ENCODE data around the gene NR4A1.

Gene NR4A1

DNA sequence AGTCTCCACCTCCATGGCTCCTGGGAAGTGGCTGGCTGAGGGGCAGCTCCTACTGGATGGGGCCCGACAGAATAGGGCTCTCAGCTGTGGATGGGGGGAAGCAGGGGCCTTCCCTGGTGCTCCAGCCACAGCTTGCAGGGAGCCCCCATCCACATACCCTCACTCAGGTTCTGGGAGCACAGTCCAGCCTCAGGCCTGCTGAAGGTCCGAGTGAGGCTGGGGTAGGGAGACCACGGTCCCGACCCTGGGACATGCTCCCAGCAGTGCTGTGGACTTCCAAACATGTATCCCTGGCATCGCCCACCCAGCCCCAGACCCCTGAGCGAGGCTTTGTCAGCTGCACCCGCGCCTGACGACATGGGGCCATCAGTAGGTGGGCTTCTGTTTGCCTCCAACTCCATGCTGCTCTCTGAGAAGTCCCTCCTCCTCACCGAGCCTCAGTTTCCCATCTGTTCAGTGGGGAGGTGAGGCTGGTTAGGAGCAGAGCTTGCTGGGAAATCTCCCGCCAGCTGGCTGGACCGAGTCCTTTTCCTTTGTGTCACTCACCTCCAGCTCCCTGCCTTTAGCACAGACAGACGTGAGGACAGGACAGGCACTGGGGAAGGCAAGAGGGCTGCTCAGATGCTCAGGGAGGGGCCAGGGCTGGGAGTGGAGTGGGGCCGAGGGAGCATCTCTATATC is 9.4 kb downstream of the NR4A1 start:
- DNase-seq (ENCODE audit: low read depth) = no peak
- TF ChIP-seq, protein P1, sequence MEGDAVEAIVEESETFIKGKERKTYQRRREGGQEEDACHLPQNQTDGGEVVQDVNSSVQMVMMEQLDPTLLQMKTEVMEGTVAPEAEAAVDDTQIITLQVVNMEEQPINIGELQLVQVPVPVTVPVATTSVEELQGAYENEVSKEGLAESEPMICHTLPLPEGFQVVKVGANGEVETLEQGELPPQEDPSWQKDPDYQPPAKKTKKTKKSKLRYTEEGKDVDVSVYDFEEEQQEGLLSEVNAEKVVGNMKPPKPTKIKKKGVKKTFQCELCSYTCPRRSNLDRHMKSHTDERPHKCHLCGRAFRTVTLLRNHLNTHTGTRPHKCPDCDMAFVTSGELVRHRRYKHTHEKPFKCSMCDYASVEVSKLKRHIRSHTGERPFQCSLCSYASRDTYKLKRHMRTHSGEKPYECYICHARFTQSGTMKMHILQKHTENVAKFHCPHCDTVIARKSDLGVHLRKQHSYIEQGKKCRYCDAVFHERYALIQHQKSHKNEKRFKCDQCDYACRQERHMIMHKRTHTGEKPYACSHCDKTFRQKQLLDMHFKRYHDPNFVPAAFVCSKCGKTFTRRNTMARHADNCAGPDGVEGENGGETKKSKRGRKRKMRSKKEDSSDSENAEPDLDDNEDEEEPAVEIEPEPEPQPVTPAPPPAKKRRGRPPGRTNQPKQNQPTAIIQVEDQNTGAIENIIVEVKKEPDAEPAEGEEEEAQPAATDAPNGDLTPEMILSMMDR (conservative IDR thresholded peaks at IDR 0.05; ENCODE audit: low read depth, low read length) = no peak

DNA sequence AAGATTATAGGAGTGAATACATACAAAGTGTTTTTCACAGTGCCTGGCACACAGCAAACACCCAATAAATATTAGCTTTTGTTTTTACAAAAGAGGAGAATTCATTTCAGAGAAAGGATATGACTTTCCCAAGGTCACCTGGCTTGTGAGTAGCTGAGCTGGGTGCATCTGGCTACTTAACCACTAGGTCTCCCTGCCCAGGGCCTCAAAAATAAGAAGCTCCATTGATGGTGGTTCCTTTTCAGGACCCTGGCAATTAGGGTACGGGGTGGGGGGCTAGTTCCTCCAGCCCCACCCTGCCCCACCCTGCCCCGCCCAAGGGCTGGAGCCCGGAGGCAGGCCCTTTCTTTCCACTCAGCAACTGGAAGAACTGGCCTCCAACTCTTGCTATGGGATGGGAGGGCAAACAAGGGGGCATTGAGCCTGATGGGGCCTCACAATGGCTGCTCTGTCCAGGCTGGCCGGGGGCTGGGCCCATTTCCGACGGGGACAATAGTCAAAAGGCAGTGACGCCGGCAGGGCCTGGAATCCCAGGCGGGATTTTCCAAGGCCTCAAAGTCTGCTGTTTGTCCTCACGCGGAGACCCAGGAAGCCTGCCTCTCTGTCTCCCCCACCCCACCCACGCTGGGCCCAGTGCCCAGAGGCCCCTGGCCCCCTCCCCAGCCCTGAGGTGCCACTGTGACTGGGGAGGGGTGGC is 10.4 kb downstream of the NR4A1 start:
- TF ChIP-seq, protein P1 (conservative IDR thresholded peaks at IDR 0.05; ENCODE audit: low read depth, low read length) = no peak
- H3K4me3 ChIP-seq (ENCODE audit: low read depth, low read length) = no peak overlapping the region
- DNase-seq (ENCODE audit: low read depth) = no peak

More for the DNA sequence above, 9.4 kb downstream of the NR4A1 start:
- no peak overlapping the region for H3K4me3 ChIP-seq (ENCODE audit: low read depth, low read length)

DNA sequence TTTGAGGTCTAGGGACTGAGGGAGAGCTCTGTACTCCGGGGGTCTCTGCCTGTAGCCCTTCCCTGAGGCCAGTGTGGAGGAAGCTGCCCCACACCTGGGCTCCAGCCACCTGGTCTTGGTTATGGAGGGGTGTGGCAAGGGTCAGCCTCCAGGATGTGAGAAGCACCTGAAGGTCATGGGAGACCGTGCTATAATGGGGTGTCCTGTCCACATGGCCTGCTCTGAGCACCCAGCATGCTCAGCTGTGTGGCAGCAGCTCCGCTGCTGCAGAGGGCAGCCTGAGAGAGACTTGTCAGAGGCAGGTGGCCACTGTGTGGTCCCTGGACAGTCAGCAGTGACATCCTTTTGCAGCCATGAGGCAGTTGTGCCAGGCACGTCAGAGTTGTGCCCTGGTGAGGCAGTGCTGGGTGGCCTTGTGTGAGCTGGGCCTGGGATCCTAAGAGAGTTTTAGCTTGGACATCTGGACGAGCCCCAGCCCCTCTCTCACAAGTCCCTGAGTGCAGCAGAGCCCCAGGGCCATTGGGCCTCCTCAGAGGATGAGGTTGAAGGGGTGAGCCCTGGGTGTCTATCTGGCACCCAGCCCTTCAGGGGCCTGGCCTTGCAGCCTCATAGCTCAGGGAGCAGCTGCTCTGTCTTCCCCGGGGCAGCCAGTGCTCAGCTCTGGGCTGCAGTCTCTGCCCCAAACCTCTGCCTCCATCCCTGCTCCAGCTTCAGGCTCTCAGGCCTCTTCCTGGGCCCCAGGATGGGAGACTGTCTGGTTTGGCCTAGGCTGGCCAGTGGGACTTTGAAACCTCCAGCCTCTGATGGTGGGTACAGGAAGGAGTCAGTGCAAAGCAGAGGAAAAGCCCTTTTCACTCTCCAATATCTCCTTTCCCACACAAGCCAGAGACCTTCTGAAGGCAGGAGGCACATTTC is 11.2 kb downstream of the NR4A1 start:
- H3K4me3 ChIP-seq (ENCODE audit: low read depth, low read length) = no peak overlapping the region
- TF ChIP-seq, protein P1 (conservative IDR thresholded peaks at IDR 0.05; ENCODE audit: low read depth, low read length) = no peak
- no peak for DNase-seq (ENCODE audit: low read depth)

DNA sequence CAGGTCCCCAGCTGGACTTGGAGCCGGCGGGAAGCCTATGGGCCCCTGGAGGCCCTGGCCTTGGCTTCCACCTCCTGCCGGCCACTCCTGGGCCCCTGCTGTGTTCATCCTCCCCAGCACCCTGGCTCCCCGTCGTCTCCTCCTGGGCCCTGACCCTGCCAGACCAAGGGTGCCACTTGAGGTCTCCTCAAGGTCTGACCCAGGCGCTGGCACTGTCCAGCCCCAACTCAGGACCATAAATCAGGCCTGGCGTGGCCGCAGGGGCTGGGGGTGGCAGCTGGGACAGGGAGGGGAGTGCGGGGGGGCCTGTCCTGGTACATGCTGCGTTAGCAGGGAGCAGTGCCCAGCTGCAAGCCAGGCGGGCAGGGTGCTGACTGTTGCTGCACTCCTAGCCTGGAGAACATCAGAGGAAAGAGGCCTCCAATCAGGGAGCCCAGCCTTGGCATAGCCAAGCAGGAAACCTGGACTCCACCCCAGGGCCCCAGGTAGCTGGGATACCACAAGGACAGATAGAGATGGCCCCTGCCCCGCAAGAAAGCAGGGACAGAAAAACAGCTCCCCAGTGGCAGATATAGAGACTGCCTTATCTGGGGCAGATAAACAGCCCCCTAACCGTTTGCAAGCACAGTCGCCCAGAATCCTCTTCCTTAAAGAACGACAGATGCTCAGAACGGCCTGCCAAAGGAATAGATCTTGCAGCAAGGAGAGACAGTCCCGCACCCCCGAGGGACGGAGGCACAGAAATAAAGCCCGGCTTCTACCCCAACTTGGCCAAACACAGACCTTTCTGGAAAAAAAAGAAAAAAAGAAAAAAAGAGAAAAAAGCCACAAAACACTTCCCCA is 12.1 kb downstream of the NR4A1 start:
- TF ChIP-seq, protein P1 (conservative IDR thresholded peaks at IDR 0.05; ENCODE audit: low read depth, low read length) = no peak
- H3K4me3 ChIP-seq (ENCODE audit: low read depth, low read length) = no peak overlapping the region
- DNase-seq (ENCODE audit: low read depth) = no peak

DNA sequence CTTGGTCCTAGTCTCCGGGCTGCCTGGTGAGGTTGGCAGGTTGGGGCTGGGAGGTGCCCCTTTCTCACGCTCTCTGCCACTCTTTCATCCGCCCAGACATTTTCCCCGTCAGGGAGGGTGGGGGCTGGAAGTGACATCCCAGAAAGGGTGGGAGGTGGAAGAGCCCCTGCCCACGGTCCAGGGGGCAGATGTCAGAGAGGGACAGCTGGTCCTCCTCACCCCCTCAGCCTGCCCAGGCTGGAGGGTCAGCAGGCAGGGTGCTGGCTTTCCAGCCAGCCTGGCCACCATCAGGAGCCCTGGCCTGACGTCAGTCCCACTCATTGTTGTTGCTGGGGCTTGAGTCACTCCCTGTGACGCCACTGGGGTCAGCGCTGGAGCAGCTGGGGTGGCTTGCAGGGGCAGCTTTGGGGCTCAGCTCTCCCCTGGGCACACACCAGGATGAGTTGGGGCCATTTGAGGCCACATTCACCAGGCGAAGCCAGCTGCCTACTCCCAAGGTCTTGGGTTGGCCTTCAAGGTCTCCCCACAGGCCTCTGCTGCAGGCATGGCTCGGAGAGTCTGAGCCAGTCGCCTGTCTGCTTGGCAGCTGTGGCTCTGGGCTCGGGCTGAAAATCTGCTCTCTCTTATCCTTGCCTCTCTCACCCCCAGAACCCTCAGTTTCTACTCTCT is 12.9 kb downstream of the NR4A1 start:
- TF ChIP-seq, protein P1 (conservative IDR thresholded peaks at IDR 0.05; ENCODE audit: low read depth, low read length) = no peak
- no peak overlapping the region for H3K4me3 ChIP-seq (ENCODE audit: low read depth, low read length)
- peak; percentile 88 for DNase-seq (ENCODE audit: low read depth)
